MM.1S (cell line): ENCODE data around the gene FBXW12.

Source experiments
- DNase-seq: peaks from one replicate; pipeline ENCODE4 v3.0.0-alpha.2; 2015
- H2AFZ ChIP-seq: fragments of 300-600 bp; sonication (generic); 2 replicates; pipeline ENCODE4 v1.6.0; 2016; ENCODE audit warnings: antibody characterized with exemption, low read length
- H3F3A ChIP-seq: fragments of 300-600 bp; sonication (generic); 2 replicates; pipeline ENCODE4 v1.6.1; 2016; ENCODE audit warnings: mild to moderate bottlenecking, antibody characterized with exemption, low read length, moderate library complexity, mixed read lengths; ENCODE audit not compliant: insufficient read depth
- H3K27ac ChIP-seq: fragments of 300-600 bp; sonication (generic); 2 replicates; pipeline ENCODE4 v1.5.1; 2016; ENCODE audit warnings: mild to moderate bottlenecking, low read length
- H3K27me3 ChIP-seq: fragments of 300-600 bp; sonication (generic); replicated peaks from 2 replicates; pipeline ENCODE4 v1.6.0; 2016; ENCODE audit warnings: low read length; ENCODE audit not compliant: insufficient read depth
- H3K36me3 ChIP-seq: fragments of 300-600 bp; sonication (generic); replicated peaks from 2 replicates; pipeline ENCODE4 v1.6.1; 2016; ENCODE audit warnings: mild to moderate bottlenecking, low read length, mixed read lengths; ENCODE audit not compliant: insufficient read depth
- H3K4me1 ChIP-seq: fragments of 300-600 bp; sonication (generic); 2 replicates; pipeline ENCODE4 v1.6.1; 2016; ENCODE audit warnings: low read length, mixed read lengths
- H3K4me2 ChIP-seq: fragments of 300-600 bp; sonication (generic); 2 replicates; pipeline ENCODE4 v1.6.0; 2016; ENCODE audit warnings: low read depth, low read length
- H3K4me3 ChIP-seq: fragments of 300-600 bp; sonication (generic); 2 replicates; pipeline ENCODE4 v1.5.1; 2016; ENCODE audit warnings: low read length, mixed read lengths
- H3K79me2 ChIP-seq: fragments of 300-600 bp; sonication (generic); 2 replicates; pipeline ENCODE4 v1.6.1; 2016; ENCODE audit warnings: mixed run types, low read length, mixed read lengths
- H3K9ac ChIP-seq: fragments of 300-600 bp; sonication (generic); 2 replicates; pipeline ENCODE4 v1.6.1; 2016; ENCODE audit warnings: low read length, mixed read lengths
- H3K9me2 ChIP-seq: fragments of 300-600 bp; sonication (generic); replicated peaks from 2 replicates; pipeline ENCODE4 v1.6.1; 2016; ENCODE audit warnings: mild to moderate bottlenecking, low read length, mixed read lengths; ENCODE audit not compliant: insufficient read depth
- H3K9me3 ChIP-seq: fragments of 300-600 bp; sonication (generic); replicated peaks from 2 replicates; pipeline ENCODE4 v1.6.1; 2016; ENCODE audit warnings: mild to moderate bottlenecking, low read length, mixed read lengths; ENCODE audit not compliant: insufficient read depth
- H4K20me1 ChIP-seq: fragments of 300-600 bp; sonication (generic); 2 replicates; pipeline ENCODE4 v1.6.1; 2016; ENCODE audit warnings: mild to moderate bottlenecking, low read length, moderate library complexity, mixed read lengths; ENCODE audit not compliant: insufficient read depth
- CTCF ChIP-seq: fragments of 300-600 bp; sonication (generic); IDR thresholded peaks from 2 replicates; pipeline ENCODE4 v1.5.1; 2016; ENCODE audit warnings: antibody characterized with exemption, low read length, mixed read lengths
- EZH2 ChIP-seq: fragments of 300-600 bp; sonication (generic); optimal IDR thresholded peaks from 2 replicates; pipeline ENCODE3; 2017; ENCODE audit warnings: low read depth, mild to moderate bottlenecking, antibody characterized with exemption, low read length, mixed read lengths
- EZH2phosphoT487 ChIP-seq: fragments of 300-600 bp; sonication (generic); IDR thresholded peaks from 2 replicates; pipeline ENCODE4 v1.6.1; 2018; ENCODE audit warnings: antibody characterized with exemption, low read length

FBXW12 gene

DNA sequence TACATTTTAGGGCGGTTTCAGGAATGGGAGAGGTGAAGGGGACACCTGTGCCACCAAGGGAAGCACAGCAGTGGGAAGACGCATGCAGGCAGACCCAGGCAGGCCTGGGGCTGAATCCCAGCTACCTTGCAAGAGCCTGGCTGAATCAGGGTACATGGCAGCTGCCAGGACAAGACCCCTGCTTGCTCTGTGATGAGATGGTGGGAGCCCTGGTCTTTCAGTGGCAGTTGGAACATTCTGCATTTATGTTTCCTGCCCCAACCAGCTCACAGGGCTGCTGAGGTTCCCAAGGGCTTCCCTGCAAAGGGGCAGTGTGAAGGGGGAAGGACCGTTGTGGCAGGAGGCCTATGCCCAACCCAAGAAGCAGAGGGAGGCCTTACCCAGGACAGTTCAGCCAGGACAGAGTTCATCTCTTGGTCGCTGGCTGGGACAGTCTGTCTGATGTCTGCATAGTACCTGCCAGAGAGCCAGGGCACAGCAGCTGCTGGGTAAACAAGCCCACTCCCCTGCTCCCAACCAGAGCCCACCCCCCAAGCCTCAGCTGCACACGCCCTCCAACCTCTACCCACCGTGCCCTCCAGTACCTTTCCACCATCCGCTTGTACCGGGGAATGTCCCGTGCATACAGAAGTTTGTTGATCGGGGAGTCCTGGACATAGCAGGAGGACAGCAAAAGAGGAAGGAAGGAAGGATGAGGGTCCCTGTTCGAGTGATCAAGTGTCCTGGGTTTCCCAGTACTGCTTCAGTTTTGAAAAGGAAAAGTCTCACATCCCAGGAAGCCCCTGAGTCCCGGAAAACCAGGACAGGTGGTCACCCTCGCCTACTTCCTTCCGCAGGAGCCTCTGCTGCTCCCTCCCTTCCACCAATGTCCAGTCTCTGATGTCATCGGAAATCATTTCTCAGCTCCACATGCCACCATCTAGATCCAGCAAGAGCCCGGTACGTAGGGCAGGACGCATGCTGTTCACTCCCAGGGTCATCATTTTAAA lies 34.7 kb downstream of the FBXW12 start:
- no peak for DNase-seq
- Histone ChIP-seq H3K9me3 (no peaks in the 10 kb centered on the region), H3K9me2 (no peaks in the 10 kb centered on the region), H3K27ac (no peak overlapping the region), H3K4me3 (no peak overlapping the region), H3K9ac (no peak overlapping the region), H3F3A (no peaks in the 10 kb centered on the region), H3K4me2 (no peak overlapping the region), H2AFZ (no peak overlapping the region), H4K20me1 (no peaks in the 10 kb centered on the region), H3K27me3 (peaks cover 15% of the 10 kb centered on the region), H3K36me3 (no peaks in the 10 kb centered on the region), H3K4me1 (no peaks in the 10 kb centered on the region), H3K79me2 (no peaks in the 10 kb centered on the region)
- TF ChIP-seq CTCF: no peak
- TF ChIP-seq EZH2: no peak
- no peak for TF ChIP-seq EZH2phosphoT487

- no peaks in the 10 kb centered on the region for H3F3A ChIP-seq
- no peaks in the 10 kb centered on the region for H4K20me1 ChIP-seq
- H3K4me2 ChIP-seq: no peak overlapping the region
- no peaks in the 10 kb centered on the region for H3K4me1 ChIP-seq
- H2AFZ ChIP-seq: no peak overlapping the region
- H3K4me3 ChIP-seq: no peak overlapping the region
- H3K9me2 ChIP-seq: no peaks in the 10 kb centered on the region
- DNase-seq: no peak
- H3K79me2 ChIP-seq: no peaks in the 10 kb centered on the region
- no peak for TF ChIP-seq EZH2phosphoT487
- TF ChIP-seq EZH2: no peak
- no peak for TF ChIP-seq CTCF
- H3K9ac ChIP-seq: no peak overlapping the region
- no peaks in the 10 kb centered on the region for H3K36me3 ChIP-seq
- H3K27me3 ChIP-seq: peaks cover 15% of the 10 kb centered on the region; the same call in 1 of the 2 replicates
- no peaks in the 10 kb centered on the region for H3K9me3 ChIP-seq
- no peak overlapping the region for H3K27ac ChIP-seq
These were observed 35.6 kb downstream of the FBXW12 start for GRCh38 chr3:48407542-48408099.

DNA sequence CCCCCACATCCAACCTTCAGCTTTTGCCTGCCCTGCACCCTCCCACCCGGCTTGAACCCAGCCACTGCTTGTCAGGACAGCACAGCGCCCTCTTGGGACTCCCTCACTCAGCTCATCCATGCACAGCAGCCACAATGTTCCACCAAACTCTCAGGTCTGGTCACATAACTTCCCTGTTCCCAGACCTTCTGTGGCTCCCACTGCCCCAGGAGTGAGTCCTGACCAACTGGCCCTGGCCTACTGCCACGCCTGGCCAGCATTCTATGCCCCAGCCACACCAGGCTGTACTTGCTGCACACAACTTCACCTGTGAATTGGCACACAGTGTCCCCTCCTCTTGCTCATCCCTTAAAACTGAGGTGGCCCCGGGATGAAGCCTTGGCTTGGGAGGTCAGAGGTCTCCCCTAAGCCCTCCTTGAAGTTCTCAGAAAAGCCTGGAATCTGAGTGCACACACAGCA lies 36.8 kb downstream of the FBXW12 start:
- no peak for DNase-seq
- Histone ChIP-seq H3K4me3 (no peak overlapping the region), H3K4me2 (no peak overlapping the region), H4K20me1 (no peaks in the 10 kb centered on the region), H3K79me2 (no peaks in the 10 kb centered on the region), H3K36me3 (no peaks in the 10 kb centered on the region), H3K9ac (no peak overlapping the region), H3K27ac (no peak overlapping the region), H3K9me3 (no peaks in the 10 kb centered on the region), H2AFZ (no peak overlapping the region), H3K9me2 (no peaks in the 10 kb centered on the region), H3K4me1 (no peaks in the 10 kb centered on the region), H3F3A (no peaks in the 10 kb centered on the region), H3K27me3 (peaks cover 15% of the 10 kb centered on the region; the same call in 1 of the 2 replicates)
- no peak for TF ChIP-seq EZH2phosphoT487
- peak; percentile 23 for TF ChIP-seq CTCF
